ENCODE measurements around the gene TMEM39A.

DNA sequence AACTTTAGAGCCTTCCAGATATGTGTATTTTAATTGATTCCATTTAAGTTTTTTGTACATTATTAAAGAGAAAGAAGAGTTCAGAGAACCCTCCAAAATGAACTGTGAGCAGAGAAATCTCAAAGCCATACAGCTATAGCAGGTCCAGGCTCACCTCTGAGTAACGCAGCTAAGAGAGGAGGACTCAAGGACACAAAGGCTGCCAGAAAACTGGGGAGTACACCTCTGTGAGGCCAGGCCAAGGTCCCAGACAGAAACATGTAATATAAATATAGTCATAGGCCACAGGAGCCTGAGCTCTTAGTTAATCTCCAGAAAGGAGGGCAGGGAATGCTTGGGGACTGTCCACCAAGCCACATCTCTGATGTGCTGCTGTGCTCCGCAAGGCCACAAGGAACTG lies 66.5 kb downstream of the TMEM39A start:
- TF ChIP-seq TARDBP (IDR thresholded peaks at IDR 0.05; ENCODE audit: borderline replicate concordance), result no peak
- no peak for TF ChIP-seq HCFC1 (IDR thresholded peaks at IDR 0.05; ENCODE audit: low read length)
- no peak for TF ChIP-seq RELA (IDR thresholded peaks at IDR 0.05; ENCODE audit: borderline replicate concordance, partially characterized antibody)
- no peak for TF ChIP-seq KDM1A (IDR thresholded peaks at IDR 0.05; ENCODE audit: borderline replicate concordance)
- no peak for TF ChIP-seq GABPA (IDR thresholded peaks at IDR 0.05; ENCODE audit: low read depth)

All from GM12878 (cell line).